SK-N-SH treated with all-trans-retinoic acid at 6 μM for 48 hours (cell line): Measurements from ENCODE around the gene PRRC1.

ENCODE experiments used
- BACH2 ChIP-seq: fragments of 250-450 bp; sonication (Bioruptor Pico); IDR thresholded peaks from 2 replicates; pipeline ENCODE4 v1.9.0; 2021; ENCODE audit warnings: mild to moderate bottlenecking, borderline replicate concordance
- ESRRG ChIP-seq: fragments of 250-450 bp; sonication (Bioruptor Pico); IDR thresholded peaks from 2 replicates; pipeline ENCODE4 v1.6.1; 2021; ENCODE audit warnings: mild to moderate bottlenecking
- GLIS3 ChIP-seq: fragments of 250-450 bp; sonication (Bioruptor Pico); IDR thresholded peaks from 2 replicates; pipeline ENCODE4 v1.5.0; 2020; ENCODE audit warnings: mild to moderate bottlenecking, moderate library complexity
- OSR1 ChIP-seq: fragments of 250-450 bp; sonication (Bioruptor Pico); IDR thresholded peaks from 2 replicates; pipeline ENCODE4 v1.8.0; 2022; ENCODE audit warnings: moderate library complexity, mild to moderate bottlenecking, inconsistent platforms
- PPARA ChIP-seq: fragments of 250-450 bp; sonication (Bioruptor Pico); IDR thresholded peaks from 2 replicates; pipeline ENCODE4 v1.5.0; 2020; ENCODE audit warnings: mild to moderate bottlenecking, borderline replicate concordance
- ZC3H10 ChIP-seq: fragments of 250-450 bp; sonication (Bioruptor Pico); IDR thresholded peaks from 2 replicates; pipeline ENCODE4 v1.5.1; 2021; ENCODE audit warnings: mild to moderate bottlenecking, moderate library complexity
- ZFP30 ChIP-seq: fragments of 450-650 bp; formaldehyde crosslinking; IDR thresholded peaks from 2 replicates; pipeline ENCODE4 v1.5.0; 2022; ENCODE audit warnings: mild to moderate bottlenecking, moderate library complexity
- ZNF70 ChIP-seq: fragments of 450-650 bp; formaldehyde crosslinking; IDR thresholded peaks from 2 replicates; pipeline ENCODE4 v1.5.0; 2020; ENCODE audit warnings: mild to moderate bottlenecking, moderate library complexity
- ZNF8 ChIP-seq: fragments of 450-650 bp; formaldehyde crosslinking; IDR thresholded peaks from 2 replicates; pipeline ENCODE4 v1.5.0; 2020; ENCODE audit warnings: mild to moderate bottlenecking, moderate library complexity
- TF ChIP-seq, protein P1 (sequence below): fragments of 250-450 bp; sonication (Bioruptor Pico); IDR thresholded peaks from 2 replicates; pipeline ENCODE4 v1.8.0; 2021; ENCODE audit warnings: low read depth, mild to moderate bottlenecking, moderate library complexity, borderline replicate concordance
- TF ChIP-seq, protein P2 (sequence below): fragments of 250-450 bp; sonication (Bioruptor Pico); IDR thresholded peaks from 2 replicates; pipeline ENCODE4 v1.5.1; 2020; ENCODE audit warnings: low read depth, mild to moderate bottlenecking, moderate library complexity
- TF ChIP-seq, protein P3 (sequence below): fragments of 250-450 bp; sonication (Bioruptor Pico); IDR thresholded peaks from 2 replicates; pipeline ENCODE4 v1.8.0; 2020; ENCODE audit warnings: mild to moderate bottlenecking, moderate library complexity, borderline replicate concordance

DNA sequence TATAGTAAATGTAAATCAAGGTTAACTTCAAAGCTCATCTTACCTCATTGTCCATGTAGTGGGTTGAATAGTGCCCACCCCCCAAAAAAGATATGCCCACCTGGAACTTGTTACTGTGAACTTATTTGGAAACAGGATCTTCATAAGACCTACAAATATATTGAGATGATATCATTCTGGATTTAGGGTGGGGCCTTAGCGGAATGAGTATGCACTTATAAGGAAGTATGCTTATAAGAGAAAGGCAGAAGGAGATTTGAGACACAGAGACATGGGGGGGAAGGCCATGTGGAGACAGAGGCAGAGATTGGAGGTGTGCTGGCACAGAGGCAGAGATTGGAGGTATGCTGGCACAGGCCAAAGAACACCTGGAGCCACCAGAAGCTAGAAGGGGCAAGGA lies 2.6 kb upstream of the PRRC1 start:
- TF ChIP-seq, protein P1, sequence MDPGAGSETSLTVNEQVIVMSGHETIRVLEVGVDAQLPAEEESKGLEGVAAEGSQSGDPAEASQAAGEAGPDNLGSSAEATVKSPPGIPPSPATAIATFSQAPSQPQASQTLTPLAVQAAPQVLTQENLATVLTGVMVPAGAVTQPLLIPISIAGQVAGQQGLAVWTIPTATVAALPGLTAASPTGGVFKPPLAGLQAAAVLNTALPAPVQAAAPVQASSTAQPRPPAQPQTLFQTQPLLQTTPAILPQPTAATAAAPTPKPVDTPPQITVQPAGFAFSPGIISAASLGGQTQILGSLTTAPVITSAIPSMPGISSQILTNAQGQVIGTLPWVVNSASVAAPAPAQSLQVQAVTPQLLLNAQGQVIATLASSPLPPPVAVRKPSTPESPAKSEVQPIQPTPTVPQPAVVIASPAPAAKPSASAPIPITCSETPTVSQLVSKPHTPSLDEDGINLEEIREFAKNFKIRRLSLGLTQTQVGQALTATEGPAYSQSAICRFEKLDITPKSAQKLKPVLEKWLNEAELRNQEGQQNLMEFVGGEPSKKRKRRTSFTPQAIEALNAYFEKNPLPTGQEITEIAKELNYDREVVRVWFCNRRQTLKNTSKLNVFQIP (CRISPR knock-in tag), result no peak
- no peak for TF ChIP-seq ZNF8 (CRISPR knock-in tag)
- no peak for TF ChIP-seq PPARA (CRISPR knock-in tag)
- TF ChIP-seq ZC3H10 (CRISPR knock-in tag), result no peak
- no peak for TF ChIP-seq ZFP30 (CRISPR knock-in tag)
- TF ChIP-seq ESRRG, result no peak
- no peak for TF ChIP-seq GLIS3 (CRISPR knock-in tag)
- TF ChIP-seq, protein P2, sequence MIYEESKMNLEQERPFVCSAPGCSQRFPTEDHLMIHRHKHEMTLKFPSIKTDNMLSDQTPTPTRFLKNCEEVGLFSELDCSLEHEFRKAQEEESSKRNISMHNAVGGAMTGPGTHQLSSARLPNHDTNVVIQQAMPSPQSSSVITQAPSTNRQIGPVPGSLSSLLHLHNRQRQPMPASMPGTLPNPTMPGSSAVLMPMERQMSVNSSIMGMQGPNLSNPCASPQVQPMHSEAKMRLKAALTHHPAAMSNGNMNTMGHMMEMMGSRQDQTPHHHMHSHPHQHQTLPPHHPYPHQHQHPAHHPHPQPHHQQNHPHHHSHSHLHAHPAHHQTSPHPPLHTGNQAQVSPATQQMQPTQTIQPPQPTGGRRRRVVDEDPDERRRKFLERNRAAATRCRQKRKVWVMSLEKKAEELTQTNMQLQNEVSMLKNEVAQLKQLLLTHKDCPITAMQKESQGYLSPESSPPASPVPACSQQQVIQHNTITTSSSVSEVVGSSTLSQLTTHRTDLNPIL, result no peak
- TF ChIP-seq BACH2 (CRISPR knock-in tag), result no peak
- no peak for TF ChIP-seq OSR1 (CRISPR knock-in tag)
- TF ChIP-seq ZNF70, result no peak
- TF ChIP-seq, protein P3, sequence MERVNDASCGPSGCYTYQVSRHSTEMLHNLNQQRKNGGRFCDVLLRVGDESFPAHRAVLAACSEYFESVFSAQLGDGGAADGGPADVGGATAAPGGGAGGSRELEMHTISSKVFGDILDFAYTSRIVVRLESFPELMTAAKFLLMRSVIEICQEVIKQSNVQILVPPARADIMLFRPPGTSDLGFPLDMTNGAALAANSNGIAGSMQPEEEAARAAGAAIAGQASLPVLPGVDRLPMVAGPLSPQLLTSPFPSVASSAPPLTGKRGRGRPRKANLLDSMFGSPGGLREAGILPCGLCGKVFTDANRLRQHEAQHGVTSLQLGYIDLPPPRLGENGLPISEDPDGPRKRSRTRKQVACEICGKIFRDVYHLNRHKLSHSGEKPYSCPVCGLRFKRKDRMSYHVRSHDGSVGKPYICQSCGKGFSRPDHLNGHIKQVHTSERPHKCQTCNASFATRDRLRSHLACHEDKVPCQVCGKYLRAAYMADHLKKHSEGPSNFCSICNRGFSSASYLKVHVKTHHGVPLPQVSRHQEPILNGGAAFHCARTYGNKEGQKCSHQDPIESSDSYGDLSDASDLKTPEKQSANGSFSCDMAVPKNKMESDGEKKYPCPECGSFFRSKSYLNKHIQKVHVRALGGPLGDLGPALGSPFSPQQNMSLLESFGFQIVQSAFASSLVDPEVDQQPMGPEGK (CRISPR knock-in tag), result no peak
